ENCODE data around the gene KCNQ1.

KCNQ1 gene

DNA sequence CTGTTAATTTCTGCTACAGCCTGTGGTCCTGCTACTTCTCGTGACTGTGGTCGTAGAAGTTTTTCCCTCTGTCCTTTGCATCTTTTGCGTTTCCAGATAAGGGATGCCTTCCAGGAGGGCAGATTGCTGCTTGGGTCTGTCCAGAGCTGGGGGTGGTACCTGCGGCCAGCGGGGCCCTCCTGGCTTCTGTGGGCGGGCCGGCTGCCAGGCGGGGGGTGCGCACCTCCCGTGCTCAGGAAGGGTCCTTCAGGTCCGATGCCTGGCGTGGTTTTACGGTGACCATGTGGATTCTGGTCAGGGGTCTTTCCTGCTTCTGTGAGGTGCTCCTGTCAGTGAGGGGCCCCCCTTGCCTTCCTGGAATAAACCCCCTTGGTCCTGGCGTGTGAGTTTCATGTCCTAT is 84.8 kb downstream of the KCNQ1 start:
- no peak overlapping the region for H3K27ac ChIP-seq (ENCODE audit: low read depth, low read length)
- no peaks in the 10 kb centered on the region for H3K4me1 ChIP-seq (ENCODE audit: control insufficient read depth, insufficient read depth, low read length)
- no peak overlapping the region for H3K9ac ChIP-seq (ENCODE audit: low read length)
- H3K4me3 ChIP-seq (ENCODE audit: low read length), result no peak overlapping the region
- H3K36me3 ChIP-seq (ENCODE audit: control insufficient read depth, insufficient read depth, low read length), result no peaks in the 10 kb centered on the region
- no peaks in the 10 kb centered on the region for H3K27me3 ChIP-seq (ENCODE audit: control insufficient read depth, insufficient read depth, low read length)

DNA sequence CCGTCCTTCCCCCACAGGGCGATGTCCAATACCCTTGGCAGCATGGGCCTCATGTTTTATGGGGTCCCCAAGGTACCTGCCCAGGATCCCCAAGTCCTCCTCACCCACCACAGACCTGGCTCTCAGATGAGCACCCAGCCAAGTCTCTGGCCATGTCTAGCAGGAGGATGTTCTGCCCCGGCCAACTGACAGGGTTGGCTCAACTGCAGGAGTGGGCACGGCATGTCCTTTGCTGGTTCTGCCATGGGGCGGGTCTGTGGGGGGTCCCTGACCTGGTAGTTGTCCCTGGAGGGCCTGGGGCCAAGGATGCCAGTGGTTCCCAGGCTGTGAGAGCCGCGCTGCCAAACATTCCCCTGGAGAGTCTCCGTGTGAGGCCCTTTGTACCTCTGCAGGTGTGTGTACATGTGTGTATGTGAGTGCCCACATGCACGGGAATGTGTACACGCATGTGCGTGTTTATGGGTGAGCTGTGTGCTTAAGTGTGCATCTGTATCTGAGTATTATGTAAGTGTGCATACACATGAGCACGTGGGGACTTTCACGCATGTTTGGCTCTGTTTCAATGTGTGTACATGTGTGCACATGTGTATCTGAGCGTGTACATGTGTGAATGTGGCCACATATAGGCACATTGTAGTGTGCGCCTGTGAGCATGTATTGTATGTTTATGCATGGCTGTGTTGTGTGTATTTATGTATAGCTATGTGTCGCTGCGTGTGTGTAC is 85.5 kb downstream of the KCNQ1 start:
- no peak overlapping the region for H3K9ac ChIP-seq (ENCODE audit: low read length)
- H3K4me1 ChIP-seq (ENCODE audit: control insufficient read depth, insufficient read depth, low read length), result no peaks in the 10 kb centered on the region
- H3K36me3 ChIP-seq (ENCODE audit: control insufficient read depth, insufficient read depth, low read length), result no peaks in the 10 kb centered on the region
- H3K27me3 ChIP-seq (ENCODE audit: control insufficient read depth, insufficient read depth, low read length), result no peaks in the 10 kb centered on the region
- H3K4me3 ChIP-seq (ENCODE audit: low read length), result no peak overlapping the region
- no peak overlapping the region for H3K27ac ChIP-seq (ENCODE audit: low read depth, low read length)

- no peaks in the 10 kb centered on the region for H3K27me3 ChIP-seq (ENCODE audit: control insufficient read depth, insufficient read depth, low read length)
- H3K4me3 ChIP-seq (ENCODE audit: low read length), result no peak overlapping the region
- no peak overlapping the region for H3K9ac ChIP-seq (ENCODE audit: low read length)
- no peaks in the 10 kb centered on the region for H3K36me3 ChIP-seq (ENCODE audit: control insufficient read depth, insufficient read depth, low read length)
- no peak overlapping the region for H3K27ac ChIP-seq (ENCODE audit: low read depth, low read length)
- no peaks in the 10 kb centered on the region for H3K4me1 ChIP-seq (ENCODE audit: control insufficient read depth, insufficient read depth, low read length)
Measured at GRCh38 chr11:2530855-2531200, 86.0 kb downstream of the KCNQ1 start.

GRCh38 chr11:2531277-2531986 is 86.6 kb downstream of the KCNQ1 start:
- Histone ChIP-seq H3K36me3 (ENCODE audit: control insufficient read depth, insufficient read depth, low read length) (no peaks in the 10 kb centered on the region), H3K4me1 (ENCODE audit: control insufficient read depth, insufficient read depth, low read length) (no peaks in the 10 kb centered on the region), H3K9ac (ENCODE audit: low read length) (no peak overlapping the region), H3K4me3 (ENCODE audit: low read length) (no peak overlapping the region), H3K27ac (ENCODE audit: low read depth, low read length) (no peak overlapping the region), H3K27me3 (ENCODE audit: control insufficient read depth, insufficient read depth, low read length) (no peaks in the 10 kb centered on the region)

DNA sequence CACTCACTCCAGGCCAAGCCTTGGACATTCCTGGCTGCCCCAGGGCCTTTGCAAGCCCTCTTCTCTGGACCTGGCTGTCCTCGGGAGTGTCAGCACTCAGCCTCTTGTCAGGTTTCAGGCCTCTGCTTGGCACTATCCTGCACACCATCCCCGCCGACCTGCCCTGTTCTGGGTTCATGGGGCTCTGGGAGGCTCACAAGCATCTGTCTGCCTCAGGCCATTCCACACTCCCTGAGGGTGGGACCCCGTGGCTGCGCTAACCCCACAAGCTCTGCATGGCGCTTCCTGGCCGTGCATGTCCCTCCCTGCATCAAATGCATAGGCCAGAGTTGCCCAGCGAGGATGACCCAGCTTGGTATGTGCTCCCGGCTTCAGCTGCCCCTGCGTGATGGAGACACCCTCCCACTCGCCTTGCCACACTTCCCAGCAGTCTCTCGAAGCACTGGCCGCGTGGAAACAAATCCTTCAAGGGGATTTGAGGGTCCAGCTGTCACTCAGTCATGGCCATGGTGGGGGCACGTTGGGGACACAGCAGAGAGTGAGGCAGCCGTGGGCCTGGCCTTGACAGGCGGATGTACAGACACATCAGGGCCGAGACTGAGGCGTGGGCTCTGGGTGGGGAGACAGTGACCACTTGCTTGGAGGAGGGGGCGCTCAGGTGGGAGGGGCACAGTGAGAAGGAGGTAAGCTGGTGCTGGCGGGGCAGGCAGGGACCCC is 87.3 kb downstream of the KCNQ1 start:
- H3K27ac ChIP-seq (ENCODE audit: low read depth, low read length), result no peak overlapping the region
- H3K27me3 ChIP-seq (ENCODE audit: control insufficient read depth, insufficient read depth, low read length), result no peaks in the 10 kb centered on the region
- no peak overlapping the region for H3K9ac ChIP-seq (ENCODE audit: low read length)
- no peaks in the 10 kb centered on the region for H3K4me1 ChIP-seq (ENCODE audit: control insufficient read depth, insufficient read depth, low read length)
- no peaks in the 10 kb centered on the region for H3K36me3 ChIP-seq (ENCODE audit: control insufficient read depth, insufficient read depth, low read length)
- H3K4me3 ChIP-seq (ENCODE audit: low read length), result no peak overlapping the region

DNA sequence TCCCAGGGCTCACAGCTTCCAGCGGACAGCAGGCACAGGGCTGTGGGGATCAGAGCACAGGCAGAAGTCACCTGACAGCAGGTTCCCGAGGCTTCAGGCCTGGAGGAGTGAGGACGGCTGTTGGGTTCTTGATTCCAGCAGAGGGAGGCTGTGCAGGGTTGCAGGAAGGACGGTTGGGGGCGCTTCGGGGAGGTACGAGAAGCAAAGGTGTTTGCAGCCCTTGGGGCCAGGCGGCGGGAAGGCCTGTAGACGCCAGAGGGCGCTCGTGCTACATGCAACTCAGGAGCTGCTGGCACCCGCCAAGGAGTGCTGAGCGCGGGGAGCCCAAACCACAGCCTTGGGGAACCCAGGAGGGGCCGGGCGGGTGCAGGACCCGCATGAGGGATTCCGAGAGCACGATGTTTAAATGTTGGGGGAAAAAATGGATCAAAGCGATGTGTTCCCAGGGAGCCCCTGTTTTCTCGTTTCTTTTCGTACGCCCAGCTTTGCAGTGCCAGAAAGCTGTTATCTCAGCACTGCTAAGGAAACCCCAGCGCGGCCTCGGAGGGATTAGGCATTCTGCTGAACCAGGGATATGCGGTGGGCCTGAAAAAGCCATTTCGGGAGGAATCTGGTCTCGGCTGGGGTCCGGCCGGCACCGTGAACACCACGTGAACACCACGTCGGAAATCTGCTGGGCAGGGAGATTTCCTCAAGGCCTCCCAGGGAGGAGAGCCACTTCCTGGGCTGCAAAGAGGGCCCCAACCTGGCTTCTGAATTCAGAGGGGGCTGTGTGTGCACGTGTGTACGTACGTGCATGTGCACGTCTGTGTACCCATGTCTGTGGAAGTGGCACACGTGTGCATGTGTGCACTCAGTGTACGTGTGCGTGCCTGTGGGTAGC is 88.1 kb downstream of the KCNQ1 start:
- Histone ChIP-seq H3K4me3 (ENCODE audit: low read length) (peak overlapping the region; percentile 30), H3K9ac (ENCODE audit: low read length) (no peak overlapping the region), H3K36me3 (ENCODE audit: control insufficient read depth, insufficient read depth, low read length) (no peaks in the 10 kb centered on the region), H3K27me3 (ENCODE audit: control insufficient read depth, insufficient read depth, low read length) (no peaks in the 10 kb centered on the region), H3K27ac (ENCODE audit: low read depth, low read length) (no peak overlapping the region), H3K4me1 (ENCODE audit: control insufficient read depth, insufficient read depth, low read length) (no peaks in the 10 kb centered on the region)

DNA sequence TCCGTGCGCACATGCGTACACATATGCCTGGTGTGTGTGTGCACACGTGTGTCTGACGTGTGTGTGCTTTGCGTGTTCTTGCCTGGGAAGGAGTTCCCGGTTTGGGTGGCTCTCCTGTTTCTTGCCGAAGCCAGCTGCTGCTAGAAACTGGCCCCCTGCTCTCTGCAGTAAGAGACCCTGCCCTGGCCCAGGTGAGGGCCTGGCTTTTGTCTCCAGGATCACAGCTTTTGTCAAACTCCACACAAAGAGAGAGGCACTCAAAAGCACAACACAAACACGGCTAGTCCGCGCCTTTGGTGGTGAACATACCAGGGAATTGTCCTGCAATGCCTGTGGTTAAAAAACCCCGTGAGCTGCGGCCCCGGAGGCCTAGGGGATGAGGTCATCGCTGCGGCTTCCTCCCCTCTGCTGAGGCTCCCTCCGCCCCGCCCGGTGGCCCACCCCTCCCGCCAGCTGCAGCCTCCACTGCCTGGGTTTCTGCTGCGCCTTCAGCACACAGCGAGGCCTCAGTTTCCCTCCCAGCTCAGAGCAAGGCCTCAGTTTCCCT is 88.9 kb downstream of the KCNQ1 start:
- Histone ChIP-seq H3K36me3 (ENCODE audit: control insufficient read depth, insufficient read depth, low read length) (no peaks in the 10 kb centered on the region), H3K9ac (ENCODE audit: low read length) (no peak overlapping the region), H3K4me3 (ENCODE audit: low read length) (no peak overlapping the region), H3K4me1 (ENCODE audit: control insufficient read depth, insufficient read depth, low read length) (no peaks in the 10 kb centered on the region), H3K27me3 (ENCODE audit: control insufficient read depth, insufficient read depth, low read length) (no peaks in the 10 kb centered on the region), H3K27ac (ENCODE audit: low read depth, low read length) (no peak overlapping the region)

GRCh38 chr11:2534134-2534956 is 89.5 kb downstream of the KCNQ1 start:
- no peak overlapping the region for H3K9ac ChIP-seq (ENCODE audit: low read length)
- H3K4me3 ChIP-seq (ENCODE audit: low read length), result no peak overlapping the region
- no peaks in the 10 kb centered on the region for H3K36me3 ChIP-seq (ENCODE audit: control insufficient read depth, insufficient read depth, low read length)
- H3K27ac ChIP-seq (ENCODE audit: low read depth, low read length), result no peak overlapping the region
- no peaks in the 10 kb centered on the region for H3K4me1 ChIP-seq (ENCODE audit: control insufficient read depth, insufficient read depth, low read length)
- no peaks in the 10 kb centered on the region for H3K27me3 ChIP-seq (ENCODE audit: control insufficient read depth, insufficient read depth, low read length)

- Histone ChIP-seq H3K9ac (ENCODE audit: low read length) (no peak overlapping the region), H3K4me1 (ENCODE audit: control insufficient read depth, insufficient read depth, low read length) (no peaks in the 10 kb centered on the region), H3K27me3 (ENCODE audit: control insufficient read depth, insufficient read depth, low read length) (no peaks in the 10 kb centered on the region), H3K4me3 (ENCODE audit: low read length) (no peak overlapping the region), H3K36me3 (ENCODE audit: control insufficient read depth, insufficient read depth, low read length) (no peaks in the 10 kb centered on the region), H3K27ac (ENCODE audit: low read depth, low read length) (no peak overlapping the region)
Measured at GRCh38 chr11:2534957-2535672, 90.3 kb downstream of the KCNQ1 start.

- Histone ChIP-seq H3K4me1 (ENCODE audit: control insufficient read depth, insufficient read depth, low read length) (no peaks in the 10 kb centered on the region), H3K9ac (ENCODE audit: low read length) (no peak overlapping the region)
Measured at GRCh38 chr11:2535673-2536439, 91.0 kb downstream of the KCNQ1 start.

More at GRCh38 chr11:2535673-2536439, 91.0 kb downstream of the KCNQ1 start:
- Histone ChIP-seq H3K4me3 (ENCODE audit: low read length) (no peak overlapping the region), H3K27ac (ENCODE audit: low read depth, low read length) (no peak overlapping the region), H3K27me3 (ENCODE audit: control insufficient read depth, insufficient read depth, low read length) (no peaks in the 10 kb centered on the region), H3K36me3 (ENCODE audit: control insufficient read depth, insufficient read depth, low read length) (no peaks in the 10 kb centered on the region)
